Neural cell (in vitro differentiated cells): ENCODE data around the gene PTPRN2.

Source experiments
- RAD21 ChIP-seq: fragments of 450-650 bp; conservative IDR thresholded peaks from 2 replicates; pipeline ENCODE4 v1.6.1; 2014; ENCODE audit warnings: antibody characterized with exemption, mild to moderate bottlenecking, moderate library complexity
- TF ChIP-seq, protein P1 (sequence below): fragments of 450-650 bp; IDR thresholded peaks from 2 replicates; pipeline ENCODE4 v1.5.1; 2014; ENCODE audit warnings: antibody characterized with exemption, mild to moderate bottlenecking, moderate library complexity; ENCODE audit not compliant: poor library complexity, severe bottlenecking

DNA sequence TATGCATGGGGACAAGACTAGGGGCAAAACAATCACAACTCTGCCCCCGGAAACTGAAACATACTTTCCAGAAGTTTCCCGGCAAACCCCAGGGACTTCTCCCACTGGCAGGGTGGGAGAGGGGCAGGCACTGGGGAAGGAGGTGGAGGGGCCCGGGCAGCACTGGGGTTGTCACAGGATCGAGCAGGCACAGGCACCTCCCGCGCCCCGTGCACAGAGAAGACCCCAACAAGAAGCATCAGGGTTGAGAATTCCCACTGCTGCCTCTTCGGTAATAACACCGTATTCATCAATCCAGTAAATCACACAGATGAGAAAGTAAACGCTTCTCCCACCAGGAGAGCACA lies 490.5 kb downstream of the PTPRN2 start:
- no peak for TF ChIP-seq RAD21
- TF ChIP-seq, protein P1, sequence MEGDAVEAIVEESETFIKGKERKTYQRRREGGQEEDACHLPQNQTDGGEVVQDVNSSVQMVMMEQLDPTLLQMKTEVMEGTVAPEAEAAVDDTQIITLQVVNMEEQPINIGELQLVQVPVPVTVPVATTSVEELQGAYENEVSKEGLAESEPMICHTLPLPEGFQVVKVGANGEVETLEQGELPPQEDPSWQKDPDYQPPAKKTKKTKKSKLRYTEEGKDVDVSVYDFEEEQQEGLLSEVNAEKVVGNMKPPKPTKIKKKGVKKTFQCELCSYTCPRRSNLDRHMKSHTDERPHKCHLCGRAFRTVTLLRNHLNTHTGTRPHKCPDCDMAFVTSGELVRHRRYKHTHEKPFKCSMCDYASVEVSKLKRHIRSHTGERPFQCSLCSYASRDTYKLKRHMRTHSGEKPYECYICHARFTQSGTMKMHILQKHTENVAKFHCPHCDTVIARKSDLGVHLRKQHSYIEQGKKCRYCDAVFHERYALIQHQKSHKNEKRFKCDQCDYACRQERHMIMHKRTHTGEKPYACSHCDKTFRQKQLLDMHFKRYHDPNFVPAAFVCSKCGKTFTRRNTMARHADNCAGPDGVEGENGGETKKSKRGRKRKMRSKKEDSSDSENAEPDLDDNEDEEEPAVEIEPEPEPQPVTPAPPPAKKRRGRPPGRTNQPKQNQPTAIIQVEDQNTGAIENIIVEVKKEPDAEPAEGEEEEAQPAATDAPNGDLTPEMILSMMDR: no peak
